ENCODE data around the gene SKIL.

DNA sequence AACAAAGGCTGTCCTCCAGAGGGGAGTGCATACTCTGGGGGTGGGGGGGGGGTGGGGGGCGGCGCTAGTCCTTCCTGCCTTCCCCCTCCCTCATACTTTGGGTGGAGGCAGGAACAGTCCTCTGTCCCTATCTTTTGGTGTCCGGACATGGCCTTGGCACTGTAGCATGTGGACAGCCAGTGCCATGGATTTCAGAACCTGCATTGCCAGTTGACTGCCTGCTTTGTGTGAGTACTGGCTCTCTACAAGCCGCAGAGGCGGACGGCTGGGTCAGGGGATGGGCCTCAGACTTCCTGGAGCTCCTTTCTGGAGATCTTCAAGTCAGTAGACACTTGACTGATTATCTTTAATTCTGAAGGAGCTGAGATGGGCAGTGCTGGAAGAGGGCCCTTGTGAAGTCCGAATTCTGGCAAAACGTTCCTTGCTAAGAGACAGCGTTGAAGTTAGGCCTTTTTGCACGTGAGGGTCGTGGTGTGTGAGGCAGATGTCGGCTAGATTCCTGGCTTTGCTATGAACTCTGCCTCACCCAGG is 63.7 kb downstream of the SKIL start:
- TF ChIP-seq, protein P1, sequence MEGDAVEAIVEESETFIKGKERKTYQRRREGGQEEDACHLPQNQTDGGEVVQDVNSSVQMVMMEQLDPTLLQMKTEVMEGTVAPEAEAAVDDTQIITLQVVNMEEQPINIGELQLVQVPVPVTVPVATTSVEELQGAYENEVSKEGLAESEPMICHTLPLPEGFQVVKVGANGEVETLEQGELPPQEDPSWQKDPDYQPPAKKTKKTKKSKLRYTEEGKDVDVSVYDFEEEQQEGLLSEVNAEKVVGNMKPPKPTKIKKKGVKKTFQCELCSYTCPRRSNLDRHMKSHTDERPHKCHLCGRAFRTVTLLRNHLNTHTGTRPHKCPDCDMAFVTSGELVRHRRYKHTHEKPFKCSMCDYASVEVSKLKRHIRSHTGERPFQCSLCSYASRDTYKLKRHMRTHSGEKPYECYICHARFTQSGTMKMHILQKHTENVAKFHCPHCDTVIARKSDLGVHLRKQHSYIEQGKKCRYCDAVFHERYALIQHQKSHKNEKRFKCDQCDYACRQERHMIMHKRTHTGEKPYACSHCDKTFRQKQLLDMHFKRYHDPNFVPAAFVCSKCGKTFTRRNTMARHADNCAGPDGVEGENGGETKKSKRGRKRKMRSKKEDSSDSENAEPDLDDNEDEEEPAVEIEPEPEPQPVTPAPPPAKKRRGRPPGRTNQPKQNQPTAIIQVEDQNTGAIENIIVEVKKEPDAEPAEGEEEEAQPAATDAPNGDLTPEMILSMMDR (IDR thresholded peaks at IDR 0.05) = no peak
- no peak for TF ChIP-seq POLR2A (IDR thresholded peaks at IDR 0.05)

Data from adrenal gland (tissue), 5 donors.